AG04450 (cell line): ENCODE results near the gene KHDC4. TPM values are rescaled to one million over a fixed set of nuclear protein-coding genes. Genes with fewer than 3 reads are reported as not detected.
"Not testable (repeated sequence)": the region's sequence is repeated elsewhere in the genome, so short reads cannot be mapped to it uniquely, and the experiment has no call there.

Experiments
- CTCF ChIA-PET: fragments of 300-600, 350-600 bp; formaldehyde crosslinking; extraction: SDS; loops from one replicate; lab custom pipeline; 2022; ENCODE audit warnings: antibody characterized with exemption, inconsistent platforms; lab: Charles Lee
- POLR2A ChIA-PET: fragments of 350-600 bp; formaldehyde crosslinking; extraction: SDS; loops from one replicate; lab custom pipeline; 2021; ENCODE audit warnings: antibody characterized with exemption, inconsistent platforms; lab: Yijun Ruan, JAX
- DNase-seq: peaks from one replicate; pipeline ENCODE4 v3.0.0-alpha.2; 2011; ENCODE audit warnings: low read depth, low spot score
- H3K27ac ChIP-seq: one replicate; pipeline ENCODE4 v1.5.1; 2012; ENCODE audit warnings: low read depth, low read length, control low read depth
- H3K27me3 ChIP-seq: one replicate; pipeline ENCODE4 v1.6.0; 2012; ENCODE audit warnings: low read length; ENCODE audit not compliant: control insufficient read depth, insufficient read depth
- H3K4me3 ChIP-seq: 2 replicates; pipeline ENCODE4 v1.5.1; 2011; ENCODE audit warnings: mild to moderate bottlenecking, low read depth, low read length, control low read depth
- H3K9me3 ChIP-seq: 2 replicates; pipeline ENCODE4 v1.5.1; 2012; ENCODE audit warnings: low read length; ENCODE audit not compliant: control insufficient read depth, insufficient read depth
- CTCF ChIP-seq: IDR thresholded peaks from 2 replicates; pipeline ENCODE4 v1.5.1; 2011; ENCODE audit warnings: low read depth, low read length, control low read depth, inconsistent platforms
- polyA plus RNA-seq: library from polyadenylated mRNA; depleted of rRNA; stranded (reverse); fragments of >200 nt; gene quantifications from 2 replicates; pipeline ENCODE4 v1.2.3, GENCODE V29; 2011

Gene KHDC4
- polyA plus RNA-seq, 1 experiment: 39.0 TPM

- Histone ChIP-seq H3K9me3 (no peaks in the 10 kb centered on the region; the same call in 1 of the 2 replicates), H3K27me3 (no peaks in the 10 kb centered on the region), H3K4me3 (peak overlapping the region; percentile 21), H3K27ac (no peak overlapping the region)
- no peak for TF ChIP-seq CTCF
- ChIA-PET POLR2A (interaction anchor here (0.6 kb wide), 1 partner anchor 70 kb away, joined by 3 read pairs; no protein-coding TSS in a partner anchor), CTCF (interaction anchor here (1.1 to 2.5 kb wide), 4 partner anchors 58 to 683 kb away, joined by 3 to 12 read pairs (median 4); no protein-coding TSS in a partner anchor)
- DNase-seq: no peak
These were observed 1.7 kb downstream of the KHDC4 start for GRCh38 chr1:155932487-155932886.

DNA sequence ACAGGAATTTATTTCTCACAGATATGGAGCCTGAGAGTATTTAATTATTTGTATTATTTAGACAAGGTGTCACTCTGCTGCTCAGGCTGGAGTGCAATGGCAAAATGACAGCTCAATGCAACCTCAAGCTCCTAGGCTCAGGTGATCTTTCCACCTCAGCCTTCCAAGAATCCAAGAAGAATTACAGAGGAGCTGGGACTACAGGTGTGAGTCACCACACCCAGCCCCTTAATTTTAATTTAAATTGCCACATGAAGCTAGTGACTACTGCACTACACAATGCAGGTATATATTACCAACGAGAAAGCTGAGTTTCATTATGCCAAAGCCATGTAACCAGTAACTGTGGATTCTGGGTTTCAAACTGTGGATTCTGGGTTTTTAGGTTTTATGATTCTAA, 2.1 kb downstream of the KHDC4 start:
- H3K27me3 ChIP-seq: no peaks in the 10 kb centered on the region

DNA sequence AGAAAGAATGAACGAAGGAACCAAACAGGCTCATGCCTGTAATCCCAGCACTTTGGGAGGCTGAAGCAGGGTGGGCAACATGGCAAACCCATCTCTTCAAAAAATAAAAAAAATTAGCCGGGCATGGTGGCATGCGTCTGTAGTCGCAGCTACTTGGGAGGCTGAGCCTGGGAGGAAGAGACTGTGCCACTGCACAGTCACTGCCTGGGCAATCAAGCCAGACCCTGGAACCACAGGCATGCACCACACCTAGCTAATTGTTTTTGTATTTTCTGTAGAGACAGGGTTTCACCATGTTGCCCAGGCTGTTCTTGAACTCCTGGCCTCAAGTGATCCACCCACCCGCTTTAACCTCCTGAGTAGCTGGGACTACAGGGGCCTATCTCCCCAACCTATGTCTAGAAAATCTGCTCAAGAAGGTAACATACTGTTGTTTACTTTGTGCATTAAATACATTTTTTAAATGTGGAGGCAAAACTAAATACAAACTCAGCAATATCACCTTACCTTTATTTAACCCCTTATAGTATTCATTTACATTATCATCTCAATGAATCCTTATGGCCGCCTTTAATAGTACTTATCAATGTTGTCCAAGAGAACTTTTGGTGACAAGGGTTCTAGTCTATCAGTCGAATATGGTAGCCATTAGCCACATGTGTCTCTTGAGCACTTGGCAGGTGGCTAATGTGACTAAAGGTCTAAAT, 2.7 kb downstream of the KHDC4 start:
- ChIA-PET CTCF (interaction anchor here (1.2 to 1.7 kb wide), 3 partner anchors 58 to 682 kb away, joined by 4 to 6 read pairs (median 5); no protein-coding TSS in a partner anchor), POLR2A (no interaction called here)
- Histone ChIP-seq H3K27ac (no peak overlapping the region), H3K9me3 (no peaks in the 10 kb centered on the region; the same call in 1 of the 2 replicates), H3K27me3 (no peaks in the 10 kb centered on the region), H3K4me3 (peak overlapping the region; percentile 43)
- no peak for DNase-seq
- TF ChIP-seq CTCF: no peak

More for the DNA sequence above, 2.1 kb downstream of the KHDC4 start:
- H3K9me3 ChIP-seq: no peaks in the 10 kb centered on the region; the same call in 1 of the 2 replicates
- no peak for TF ChIP-seq CTCF
- ChIA-PET CTCF (interaction anchor here (1.1 to 2.5 kb wide), 4 partner anchors 58 to 682 kb away, joined by 3 to 12 read pairs (median 4); no protein-coding TSS in a partner anchor), POLR2A (no interaction called here)
- DNase-seq: no peak
- H3K4me3 ChIP-seq: peak overlapping the region; percentile 43
- H3K27ac ChIP-seq: no peak overlapping the region

DNA sequence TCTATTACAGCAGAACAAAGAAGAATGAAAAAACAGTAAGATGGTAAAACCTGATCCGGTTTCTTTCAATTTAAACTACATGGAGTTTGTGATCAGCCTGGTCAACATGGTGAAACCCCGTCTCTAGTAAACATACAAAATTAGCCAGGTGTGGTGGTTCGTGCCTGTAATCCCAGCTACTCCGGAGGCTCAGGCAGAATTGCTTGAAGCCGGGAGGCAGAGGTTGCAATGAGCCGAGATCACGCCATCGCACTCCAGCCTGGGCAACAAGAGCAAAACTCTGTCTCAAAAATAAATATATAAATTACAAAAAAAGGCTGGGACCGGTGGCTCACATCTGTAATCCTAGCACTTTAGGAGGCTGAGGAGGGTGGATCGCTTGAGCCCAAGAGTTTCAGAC, 3.5 kb downstream of the KHDC4 start:
- H3K27me3 ChIP-seq, H3K27ac ChIP-seq, DNase-seq, POLR2A ChIA-PET, H3K9me3 ChIP-seq: not testable (repeated sequence)
- peak overlapping the region; percentile 34 for H3K4me3 ChIP-seq
- CTCF ChIA-PET: interaction anchor here (1.7 kb wide), 1 partner anchor 59 kb away, joined by 6 read pairs; no protein-coding TSS in a partner anchor

GRCh38 chr1:155929057-155929456, 5.2 kb downstream of the KHDC4 start:
- Histone ChIP-seq H3K27me3 (no peaks in the 10 kb centered on the region), H3K9me3 (no peaks in the 10 kb centered on the region), H3K27ac (no peak overlapping the region), H3K4me3 (no peak overlapping the region)
- no peak for TF ChIP-seq CTCF
- DNase-seq: no peak
- ChIA-PET CTCF (no interaction called here), POLR2A (interaction anchor here (0.8 kb wide), 1 partner anchor 12 kb away, joined by 13 read pairs; no protein-coding TSS in a partner anchor)
